ENCODE data around the gene SKP2.

Gene SKP2

DNA sequence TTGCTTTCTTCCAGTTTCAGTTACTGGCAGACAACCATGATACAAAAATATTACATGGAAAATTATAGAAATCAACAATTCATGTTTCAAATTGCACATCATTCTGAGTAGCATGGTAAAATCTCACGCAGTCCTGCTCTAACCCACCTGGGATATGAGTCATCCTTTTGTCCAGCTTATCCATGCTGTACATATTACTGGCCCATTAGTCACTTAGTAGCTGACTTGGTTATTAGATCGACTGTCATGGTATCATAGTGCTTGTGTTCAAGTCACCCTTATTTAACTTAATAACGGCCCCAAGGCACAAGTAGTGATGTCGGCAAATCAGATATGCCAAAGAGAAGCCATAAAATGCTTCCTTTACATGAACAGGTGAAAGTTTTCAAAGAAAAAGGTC is 48.6 kb downstream of the SKP2 start:
- DNase-seq (ENCODE audit: insufficient read length, low spot score): no peak
- FAIRE-seq: peak; percentile 81
- no peak for TF ChIP-seq POLR2A (IDR thresholded peaks at IDR 0.05; ENCODE audit: low read depth, low read length)

DNA sequence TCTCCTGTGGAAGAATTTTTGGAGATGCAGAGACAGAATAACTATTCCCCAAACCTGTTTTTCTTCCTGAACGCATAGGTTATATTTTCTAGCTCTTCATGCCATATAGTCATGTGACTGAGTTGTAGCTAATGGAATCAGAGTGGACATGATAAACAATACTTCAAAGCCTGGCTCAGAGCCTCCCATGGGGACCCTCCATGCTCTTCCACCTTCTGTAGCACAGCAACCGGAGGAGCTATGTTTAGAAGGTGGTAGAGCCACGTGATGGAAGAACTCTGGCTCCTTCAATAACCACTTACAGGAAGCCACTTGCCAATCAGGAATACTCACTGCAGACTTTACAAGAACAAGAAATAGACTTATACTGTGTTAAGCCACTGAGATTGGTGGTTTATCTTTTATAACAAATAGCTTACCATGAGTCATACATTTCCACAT is 50.6 kb downstream of the SKP2 start:
- DNase-seq (ENCODE audit: insufficient read length, low spot score): no peak
- peak; percentile 38 for FAIRE-seq
- TF ChIP-seq POLR2A (IDR thresholded peaks at IDR 0.05; ENCODE audit: low read depth, low read length): no peak

DNA sequence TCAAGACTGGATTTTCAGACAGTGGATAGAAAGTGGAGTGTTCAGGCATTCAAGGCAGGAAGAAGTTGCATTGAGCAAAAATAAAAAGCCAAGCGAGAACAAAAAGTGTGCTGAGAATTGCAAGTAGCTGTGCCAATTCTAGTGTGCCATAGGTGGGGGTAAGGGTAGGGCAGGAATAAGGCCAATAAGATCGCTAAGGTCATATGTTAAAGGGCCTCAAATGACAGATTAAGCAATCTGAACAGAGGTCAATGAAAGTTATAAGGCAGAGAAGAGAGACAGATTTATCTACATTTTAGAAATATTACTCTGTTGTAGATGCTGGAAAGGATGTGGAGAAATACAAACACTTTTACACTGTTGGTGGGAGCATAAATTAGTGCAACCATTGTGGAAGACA is 53.4 kb downstream of the SKP2 start:
- DNase-seq (ENCODE audit: insufficient read length, low spot score) (no peak), FAIRE-seq (peak; percentile 67)

DNA sequence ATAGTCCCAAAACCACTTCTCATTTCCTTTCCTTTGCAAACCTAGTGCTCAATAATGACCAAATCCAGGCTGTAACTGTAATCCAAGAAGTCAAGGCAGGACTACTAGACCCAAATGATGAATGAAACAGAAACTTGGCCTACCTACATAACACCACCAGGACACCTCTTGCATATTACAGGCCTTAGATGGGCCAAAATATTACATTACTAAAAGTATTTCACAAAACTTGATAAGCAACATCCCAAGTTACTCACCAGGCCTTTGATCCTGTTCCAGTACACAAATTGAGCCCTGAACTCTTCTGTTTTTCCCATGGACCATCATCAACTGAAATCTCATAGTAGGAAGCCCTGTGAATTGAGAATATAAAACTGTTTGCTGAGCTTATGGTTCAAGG is 55.0 kb downstream of the SKP2 start:
- FAIRE-seq (peak; percentile 55), DNase-seq (ENCODE audit: insufficient read length, low spot score) (no peak)
- no peak for TF ChIP-seq POLR2A (IDR thresholded peaks at IDR 0.05; ENCODE audit: low read depth, low read length)

More for the DNA sequence above, 53.4 kb downstream of the SKP2 start:
- no peak for TF ChIP-seq POLR2A (IDR thresholded peaks at IDR 0.05; ENCODE audit: low read depth, low read length)

DNA sequence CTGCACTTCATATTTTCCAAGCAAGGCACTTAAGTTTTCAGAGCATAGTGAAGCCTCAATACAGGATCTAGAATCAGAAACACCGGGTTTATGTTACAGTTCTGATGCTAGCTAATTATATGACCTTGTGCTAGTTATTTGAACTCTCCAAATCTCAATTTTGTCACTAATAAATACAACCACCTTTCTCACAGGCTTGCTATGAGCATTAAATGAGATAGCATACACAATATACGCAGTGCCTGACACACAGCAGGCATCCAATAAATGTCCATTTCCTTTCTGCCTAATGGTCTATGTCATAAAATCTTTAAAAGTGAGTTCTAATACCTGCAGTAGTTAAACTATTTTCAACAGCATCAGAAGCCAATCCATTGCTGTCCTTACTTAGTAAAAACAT is 56.9 kb downstream of the SKP2 start:
- no peak for DNase-seq (ENCODE audit: insufficient read length, low spot score)
- peak; percentile 57 for FAIRE-seq
- TF ChIP-seq POLR2A (IDR thresholded peaks at IDR 0.05; ENCODE audit: low read depth, low read length): no peak

DNA sequence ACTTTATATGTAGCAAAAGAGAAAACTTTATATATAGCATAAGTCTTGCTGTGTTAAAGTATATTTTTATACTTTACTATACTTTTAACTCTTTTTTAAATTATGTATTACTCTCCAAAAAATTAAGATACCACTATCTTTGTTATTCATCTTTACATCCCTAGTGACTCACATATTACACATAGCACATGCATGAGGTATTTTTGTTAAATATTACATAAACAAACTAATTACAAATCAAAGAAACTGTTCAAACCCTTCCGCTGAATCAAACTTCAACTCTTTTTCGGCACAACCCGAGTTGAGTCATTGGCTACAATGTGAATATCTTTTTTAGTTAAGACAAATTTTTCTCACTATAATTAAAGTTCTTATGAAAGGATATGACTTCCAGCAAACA is 57.8 kb downstream of the SKP2 start:
- no peak for TF ChIP-seq POLR2A (IDR thresholded peaks at IDR 0.05; ENCODE audit: low read depth, low read length)
- DNase-seq (ENCODE audit: insufficient read length, low spot score) (no peak), FAIRE-seq (no peak)

DNA sequence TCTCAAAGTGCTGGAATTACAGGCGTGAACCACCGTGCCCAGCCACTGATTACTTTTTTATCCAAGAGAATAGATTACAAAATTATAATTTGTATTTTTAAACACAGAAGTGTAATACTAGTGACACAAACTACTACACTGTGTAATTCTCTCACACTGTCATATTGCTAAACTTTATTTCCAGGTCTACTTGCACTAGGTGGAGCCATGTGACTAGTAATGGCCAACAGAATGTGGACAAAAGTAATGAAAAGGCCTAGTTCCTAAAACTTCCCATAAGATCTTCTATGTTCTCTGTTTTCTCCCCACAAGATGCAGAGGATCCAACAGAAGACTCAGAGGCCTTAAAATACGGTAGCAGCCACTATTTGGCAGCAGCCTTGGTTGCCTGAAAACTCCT is 62.5 kb downstream of the SKP2 start:
- TF ChIP-seq POLR2A (IDR thresholded peaks at IDR 0.05; ENCODE audit: low read depth, low read length): no peak
- DNase-seq (ENCODE audit: insufficient read length, low spot score) (no peak), FAIRE-seq (no peak)

DNA sequence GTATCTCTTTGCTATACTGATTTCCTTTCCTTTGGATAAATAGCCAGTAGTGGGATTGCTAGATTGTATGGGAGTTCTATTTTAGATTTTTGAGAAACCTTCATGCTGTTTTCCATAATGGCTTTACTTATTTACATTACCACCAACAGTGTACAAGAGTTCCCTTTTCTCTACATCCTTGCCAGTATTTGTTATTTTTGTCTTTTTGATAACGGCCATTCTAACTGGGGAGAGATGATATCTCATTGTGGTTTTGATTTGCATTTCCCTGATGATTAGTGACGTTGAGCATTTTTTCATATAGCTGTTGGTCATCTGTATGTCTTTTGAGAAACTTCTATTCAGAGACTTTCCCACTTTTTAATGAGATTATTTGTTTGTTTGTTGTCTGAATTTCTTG is 64.0 kb downstream of the SKP2 start:
- no peak for DNase-seq (ENCODE audit: insufficient read length, low spot score)
- peak; percentile 65 for FAIRE-seq
- no peak for TF ChIP-seq POLR2A (IDR thresholded peaks at IDR 0.05; ENCODE audit: low read depth, low read length)

DNA sequence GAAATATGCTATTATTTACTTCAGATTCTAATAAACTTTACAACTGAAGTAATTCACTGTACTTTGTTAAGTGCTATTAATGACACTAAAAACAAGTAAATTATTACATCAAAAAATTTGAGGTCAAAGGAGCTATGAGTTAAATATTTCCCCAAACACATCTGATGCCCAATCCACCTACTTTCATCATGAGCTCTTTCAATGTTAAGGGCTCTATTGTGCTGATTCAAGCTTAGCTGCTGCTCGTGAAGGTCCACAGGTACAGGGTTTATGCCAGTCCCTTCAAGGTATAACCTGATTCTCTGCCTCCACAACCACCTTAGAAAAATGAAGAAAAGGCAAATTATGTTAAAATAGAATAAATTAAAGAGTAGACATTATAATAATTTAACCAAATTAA is 65.7 kb downstream of the SKP2 start:
- TF ChIP-seq POLR2A (IDR thresholded peaks at IDR 0.05; ENCODE audit: low read depth, low read length): no peak
- FAIRE-seq (no peak), DNase-seq (ENCODE audit: insufficient read length, low spot score) (no peak)

DNA sequence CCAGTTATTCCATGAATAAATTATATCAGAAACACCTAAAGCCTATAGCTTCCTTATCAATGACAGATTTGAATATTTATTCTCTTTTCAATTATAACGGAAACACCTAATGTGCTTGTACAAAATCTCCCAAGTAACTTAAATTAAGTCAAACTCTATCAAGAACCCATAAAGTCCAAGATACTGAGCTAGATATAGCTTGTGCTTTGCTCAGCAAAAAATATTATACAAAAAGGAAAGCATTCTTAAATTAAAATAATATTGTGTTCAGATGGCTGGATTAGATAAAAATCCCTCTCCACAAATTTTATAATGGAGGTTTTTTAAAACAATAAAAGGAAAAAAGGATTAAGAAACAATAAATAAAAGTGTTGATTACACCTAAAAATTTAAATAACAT is 66.1 kb downstream of the SKP2 start:
- no peak for FAIRE-seq
- DNase-seq (ENCODE audit: insufficient read length, low spot score): no peak
- TF ChIP-seq POLR2A (IDR thresholded peaks at IDR 0.05; ENCODE audit: low read depth, low read length): no peak

DNA sequence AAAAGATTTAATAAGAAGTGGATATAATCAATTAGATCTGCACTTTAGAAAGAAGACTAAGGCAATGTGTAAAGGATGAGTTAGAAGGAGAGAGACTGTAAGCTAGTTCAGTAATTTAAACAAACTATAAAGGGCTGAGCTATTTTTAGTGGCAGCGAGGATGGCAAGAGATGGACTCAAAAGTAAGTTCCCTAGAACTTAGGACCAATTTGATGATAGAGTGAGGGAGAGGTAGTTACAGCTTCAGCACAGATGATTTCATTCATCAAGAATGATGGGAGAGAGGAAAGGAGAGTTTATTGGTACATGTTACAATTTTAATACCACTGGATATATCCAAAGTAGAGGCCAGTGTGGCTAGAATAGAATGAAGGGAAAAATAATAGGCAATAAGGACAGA is 70.7 kb downstream of the SKP2 start:
- FAIRE-seq: no peak
- DNase-seq (ENCODE audit: insufficient read length, low spot score): no peak
- no peak for TF ChIP-seq POLR2A (IDR thresholded peaks at IDR 0.05; ENCODE audit: low read depth, low read length)

DNA sequence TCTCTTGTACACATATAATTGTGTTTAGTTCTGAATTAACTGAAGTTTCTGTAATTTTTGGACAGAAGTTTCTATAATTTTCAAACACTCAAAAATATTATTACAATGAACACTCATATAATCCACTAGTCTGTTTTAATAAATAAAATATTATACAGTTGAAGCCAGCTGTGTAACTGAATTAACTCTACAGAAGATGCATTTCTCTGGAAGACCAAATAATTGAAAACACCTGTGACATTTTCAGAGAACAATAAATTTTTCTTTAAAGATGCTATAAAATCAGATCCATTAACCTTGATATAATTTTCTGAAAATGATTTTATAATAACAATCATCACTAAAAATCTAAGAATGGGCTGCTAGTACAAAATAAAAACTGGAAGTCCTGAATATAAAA is 75.1 kb downstream of the SKP2 start:
- FAIRE-seq (no peak), DNase-seq (ENCODE audit: insufficient read length, low spot score) (no peak)
- no peak for TF ChIP-seq POLR2A (IDR thresholded peaks at IDR 0.05; ENCODE audit: low read depth, low read length)

DNA sequence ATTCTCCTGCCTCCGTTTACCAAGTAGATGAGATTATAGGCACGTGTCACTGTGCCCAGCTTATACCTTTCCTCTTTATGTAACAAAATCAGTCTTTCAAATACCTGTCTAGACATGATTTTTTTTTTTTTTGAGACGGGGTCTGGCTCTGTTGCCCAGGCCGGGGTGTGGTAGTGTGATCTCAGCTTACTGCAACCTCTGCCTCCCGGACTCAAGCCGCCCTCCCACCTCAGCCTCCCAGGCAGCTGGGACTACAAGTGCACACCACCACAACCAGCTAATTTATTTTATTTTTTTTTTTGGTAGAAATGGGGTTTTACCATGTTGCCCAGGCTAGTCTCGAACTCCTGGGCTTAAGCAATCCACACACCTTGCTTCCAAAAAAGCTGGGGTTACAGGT is 76.6 kb downstream of the SKP2 start:
- TF ChIP-seq POLR2A (IDR thresholded peaks at IDR 0.05; ENCODE audit: low read depth, low read length): no peak
- no peak for FAIRE-seq
- DNase-seq (ENCODE audit: insufficient read length, low spot score): no peak

DNA sequence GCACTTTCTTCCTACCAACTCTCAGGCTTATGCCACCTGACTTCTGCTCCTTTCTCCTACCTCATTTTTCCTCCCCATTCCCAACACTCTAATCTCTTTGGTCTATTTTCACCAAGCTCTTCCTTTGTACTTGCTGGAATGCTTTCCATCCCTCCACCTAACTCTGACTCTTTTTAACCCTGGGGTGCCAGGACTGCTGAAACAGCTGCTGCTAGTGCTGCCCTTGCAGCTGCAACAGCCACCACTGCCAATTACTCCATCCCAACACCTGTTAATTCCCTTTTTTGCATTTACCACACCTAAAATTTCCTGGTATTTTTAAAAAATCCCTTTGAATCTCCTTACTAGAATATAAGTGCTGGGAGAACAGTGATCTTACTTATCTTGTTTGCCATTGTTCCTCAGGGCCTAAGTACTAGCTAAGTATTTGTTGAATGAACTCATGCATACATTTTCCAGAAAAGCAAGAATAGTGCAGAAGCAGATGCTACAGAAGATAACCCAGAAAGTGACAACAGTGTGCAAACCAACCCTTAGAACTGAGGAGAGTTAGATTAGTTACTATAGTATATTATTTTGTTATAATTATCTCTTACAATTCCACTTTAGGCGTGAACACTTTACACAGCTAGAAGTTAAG is 78.4 kb downstream of the SKP2 start:
- no peak for TF ChIP-seq POLR2A (IDR thresholded peaks at IDR 0.05; ENCODE audit: low read depth, low read length)
- peak; percentile 11 for FAIRE-seq
- no peak for DNase-seq (ENCODE audit: insufficient read length, low spot score)

DNA sequence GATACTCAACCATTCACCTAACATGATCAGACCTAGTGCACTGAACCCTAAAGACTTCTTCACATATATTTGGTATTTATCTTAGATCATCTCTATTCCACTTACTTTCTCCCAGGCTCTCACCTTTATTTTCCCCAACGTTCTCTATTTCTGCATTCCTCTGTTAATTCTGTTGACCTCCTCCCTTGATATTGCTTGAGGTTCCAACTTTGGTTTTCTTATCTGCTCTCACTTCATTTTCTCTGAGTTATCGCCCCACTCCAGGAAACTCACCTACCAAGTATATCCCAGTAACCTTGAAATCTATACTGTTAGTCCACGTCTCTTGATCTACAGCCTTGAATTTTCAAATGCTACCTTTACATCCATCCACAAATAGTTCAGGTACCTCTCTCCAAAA is 80.6 kb downstream of the SKP2 start:
- no peak for TF ChIP-seq POLR2A (IDR thresholded peaks at IDR 0.05; ENCODE audit: low read depth, low read length)
- DNase-seq (ENCODE audit: insufficient read length, low spot score) (no peak), FAIRE-seq (peak; percentile 58)
